ENCODE measurements around the gene DMRT1.

Gene DMRT1

DNA sequence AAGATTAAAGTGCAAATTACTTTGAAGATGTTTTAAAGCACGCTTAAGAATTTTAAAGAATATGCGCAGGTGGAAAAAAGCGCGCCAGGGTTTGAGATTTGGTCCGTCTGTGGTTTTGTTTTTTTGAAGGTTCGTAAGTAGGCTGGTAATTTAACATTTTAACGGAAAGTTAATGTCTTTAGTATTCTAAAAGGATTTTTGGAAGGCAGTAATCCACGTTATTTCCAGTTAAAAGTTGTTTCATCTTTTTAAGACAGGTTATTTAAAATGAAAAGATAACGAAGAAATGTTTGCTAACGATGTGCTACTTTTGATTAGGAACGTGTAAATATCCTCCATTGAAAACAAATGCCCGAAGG, 1.9 kb downstream of the DMRT1 start:
- TF ChIP-seq ZNF70 (CRISPR knock-in tag; IDR thresholded peaks at IDR 0.05) (no peak), ZNF8 (CRISPR knock-in tag; IDR thresholded peaks at IDR 0.05) (no peak), BACH2 (CRISPR knock-in tag; IDR thresholded peaks at IDR 0.05; ENCODE audit: borderline replicate concordance) (no peak), TSHZ2 (CRISPR knock-in tag; IDR thresholded peaks at IDR 0.05) (no peak), ARNTL (CRISPR knock-in tag; IDR thresholded peaks at IDR 0.05; ENCODE audit: borderline replicate concordance, low read depth) (no peak), TCF4 (CRISPR knock-in tag; IDR thresholded peaks at IDR 0.05; ENCODE audit: borderline replicate concordance) (no peak), ZC3H10 (CRISPR knock-in tag; IDR thresholded peaks at IDR 0.05) (no peak), SNAI2 (CRISPR knock-in tag; IDR thresholded peaks at IDR 0.05) (no peak), OSR1 (CRISPR knock-in tag; IDR thresholded peaks at IDR 0.05) (no peak), CSDC2 (CRISPR knock-in tag; IDR thresholded peaks at IDR 0.05) (no peak), ZFP30 (CRISPR knock-in tag; IDR thresholded peaks at IDR 0.05) (no peak)
- no peak for ATAC-seq

GRCh38 chr9:846852-847251, 5.4 kb downstream of the DMRT1 start:
- TF ChIP-seq TOX (CRISPR knock-in tag; IDR thresholded peaks at IDR 0.05; ENCODE audit: borderline replicate concordance) (no peak), ZFP30 (CRISPR knock-in tag; IDR thresholded peaks at IDR 0.05) (no peak), TCF4 (CRISPR knock-in tag; IDR thresholded peaks at IDR 0.05; ENCODE audit: borderline replicate concordance) (no peak), PPARA (CRISPR knock-in tag; IDR thresholded peaks at IDR 0.05; ENCODE audit: borderline replicate concordance) (no peak), CSDC2 (CRISPR knock-in tag; IDR thresholded peaks at IDR 0.05) (no peak), ESRRG (CRISPR knock-in tag; IDR thresholded peaks at IDR 0.05) (no peak), RARB (CRISPR knock-in tag; IDR thresholded peaks at IDR 0.05) (no peak), SNAI2 (CRISPR knock-in tag; IDR thresholded peaks at IDR 0.05) (no peak)
- ATAC-seq, result no peak

- ATAC-seq, result no peak
- TF ChIP-seq ZNF8 (CRISPR knock-in tag; IDR thresholded peaks at IDR 0.05) (no peak), ZNF565 (CRISPR knock-in tag; conservative IDR thresholded peaks at IDR 0.05; ENCODE audit: low read depth) (no peak), TOX (CRISPR knock-in tag; IDR thresholded peaks at IDR 0.05; ENCODE audit: borderline replicate concordance) (no peak), ZFP30 (CRISPR knock-in tag; IDR thresholded peaks at IDR 0.05) (no peak), ZC3H10 (CRISPR knock-in tag; IDR thresholded peaks at IDR 0.05) (no peak), CREB5 (CRISPR knock-in tag; IDR thresholded peaks at IDR 0.05; ENCODE audit: low read depth) (no peak), PPARA (CRISPR knock-in tag; IDR thresholded peaks at IDR 0.05; ENCODE audit: borderline replicate concordance) (no peak), OSR1 (CRISPR knock-in tag; IDR thresholded peaks at IDR 0.05) (no peak), SNAI2 (CRISPR knock-in tag; IDR thresholded peaks at IDR 0.05) (no peak), PATZ1 (CRISPR knock-in tag; IDR thresholded peaks at IDR 0.05; ENCODE audit: borderline replicate concordance) (no peak), ZFP3 (CRISPR knock-in tag; IDR thresholded peaks at IDR 0.05) (no peak), TCF4 (CRISPR knock-in tag; IDR thresholded peaks at IDR 0.05; ENCODE audit: borderline replicate concordance) (no peak), ARNTL (CRISPR knock-in tag; IDR thresholded peaks at IDR 0.05; ENCODE audit: borderline replicate concordance, low read depth) (no peak), BACH2 (CRISPR knock-in tag; IDR thresholded peaks at IDR 0.05; ENCODE audit: borderline replicate concordance) (no peak), ESRRG (CRISPR knock-in tag; IDR thresholded peaks at IDR 0.05) (no peak), RARB (CRISPR knock-in tag; IDR thresholded peaks at IDR 0.05) (no peak)
- TF ChIP-seq, protein P1, sequence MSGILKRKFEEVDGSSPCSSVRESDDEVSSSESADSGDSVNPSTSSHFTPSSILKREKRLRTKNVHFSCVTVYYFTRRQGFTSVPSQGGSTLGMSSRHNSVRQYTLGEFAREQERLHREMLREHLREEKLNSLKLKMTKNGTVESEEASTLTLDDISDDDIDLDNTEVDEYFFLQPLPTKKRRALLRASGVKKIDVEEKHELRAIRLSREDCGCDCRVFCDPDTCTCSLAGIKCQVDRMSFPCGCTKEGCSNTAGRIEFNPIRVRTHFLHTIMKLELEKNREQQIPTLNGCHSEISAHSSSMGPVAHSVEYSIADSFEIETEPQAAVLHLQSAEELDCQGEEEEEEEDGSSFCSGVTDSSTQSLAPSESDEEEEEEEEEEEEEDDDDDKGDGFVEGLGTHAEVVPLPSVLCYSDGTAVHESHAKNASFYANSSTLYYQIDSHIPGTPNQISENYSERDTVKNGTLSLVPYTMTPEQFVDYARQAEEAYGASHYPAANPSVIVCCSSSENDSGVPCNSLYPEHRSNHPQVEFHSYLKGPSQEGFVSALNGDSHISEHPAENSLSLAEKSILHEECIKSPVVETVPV (CRISPR knock-in tag; IDR thresholded peaks at IDR 0.05), result no peak
Measured at GRCh38 chr9:847505-847904, 6.0 kb downstream of the DMRT1 start.

- TF ChIP-seq CREB5 (CRISPR knock-in tag; IDR thresholded peaks at IDR 0.05; ENCODE audit: low read depth), result no peak
- TF ChIP-seq TCF4 (CRISPR knock-in tag; IDR thresholded peaks at IDR 0.05; ENCODE audit: borderline replicate concordance), result no peak
- no peak for TF ChIP-seq ZNF70 (CRISPR knock-in tag; IDR thresholded peaks at IDR 0.05)
- no peak for TF ChIP-seq PATZ1 (CRISPR knock-in tag; IDR thresholded peaks at IDR 0.05; ENCODE audit: borderline replicate concordance)
- no peak for TF ChIP-seq TOX (CRISPR knock-in tag; IDR thresholded peaks at IDR 0.05; ENCODE audit: borderline replicate concordance)
- TF ChIP-seq, protein P1 (CRISPR knock-in tag; IDR thresholded peaks at IDR 0.05), result no peak
- TF ChIP-seq BACH2 (CRISPR knock-in tag; IDR thresholded peaks at IDR 0.05; ENCODE audit: borderline replicate concordance), result no peak
- TF ChIP-seq SNAI2 (CRISPR knock-in tag; IDR thresholded peaks at IDR 0.05), result no peak
- TF ChIP-seq ZC3H10 (CRISPR knock-in tag; IDR thresholded peaks at IDR 0.05), result no peak
- no peak for TF ChIP-seq ISL1 (CRISPR knock-in tag; IDR thresholded peaks at IDR 0.05)
- no peak for ATAC-seq
Measured at GRCh38 chr9:849431-849830, 7.9 kb downstream of the DMRT1 start.
